Measurements from ENCODE around the gene CCT6A.
"Not testable (repeated sequence)": the region's sequence is repeated elsewhere in the genome, so short reads cannot be mapped to it uniquely, and the experiment has no call there.

CCT6A gene

DNA sequence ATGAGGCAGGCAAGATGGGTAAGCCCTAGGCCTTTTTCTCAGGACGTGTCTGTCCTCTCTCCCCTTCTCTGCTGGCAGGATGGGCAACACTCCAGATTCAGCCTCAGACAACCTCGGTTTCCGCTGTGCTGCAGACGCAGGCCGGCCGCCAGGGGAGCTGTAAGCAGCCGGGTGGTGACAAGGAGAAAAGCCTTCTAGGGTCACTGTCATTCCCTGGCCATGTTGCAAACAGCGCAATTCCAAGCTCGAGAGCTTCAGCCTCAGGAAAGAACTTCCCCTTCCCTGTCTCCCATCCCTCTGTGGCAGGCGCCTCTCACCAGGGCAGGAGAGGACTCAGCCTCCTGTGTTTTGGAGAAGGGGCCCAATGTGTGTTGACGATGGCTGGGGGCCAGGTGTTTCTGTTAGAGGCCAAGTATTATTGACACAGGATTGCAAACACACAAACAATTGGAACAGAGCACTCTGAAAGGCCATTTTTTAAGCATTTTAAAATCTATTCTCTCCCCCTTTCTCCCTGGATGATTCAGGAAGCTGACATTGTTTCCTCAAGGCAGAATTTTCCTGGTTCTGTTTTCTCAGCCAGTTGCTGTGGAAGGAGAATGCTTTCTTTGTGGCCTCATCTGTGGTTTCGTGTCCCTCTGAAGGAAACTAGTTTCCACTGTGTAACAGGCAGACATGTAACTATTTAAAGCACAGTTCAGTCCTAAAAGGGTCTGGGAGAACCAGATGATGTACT lies 28.1 kb downstream of the CCT6A start:
- H3K36me3 ChIP-seq (replicated peaks; ENCODE audit: insufficient read depth, low read length): no peaks in the 10 kb centered on the region
- no peak for TF ChIP-seq CTCF (IDR thresholded peaks at IDR 0.05; ENCODE audit: low read length)
- TF ChIP-seq EZH2phosphoT487 (IDR thresholded peaks at IDR 0.05; ENCODE audit: low read length): no peak
- TF ChIP-seq EZH2 (optimal IDR thresholded peaks at IDR 0.05; ENCODE audit: low read depth, low read length): no peak
- no peak overlapping the region for H2AFZ ChIP-seq (ENCODE audit: low read length)

DNA sequence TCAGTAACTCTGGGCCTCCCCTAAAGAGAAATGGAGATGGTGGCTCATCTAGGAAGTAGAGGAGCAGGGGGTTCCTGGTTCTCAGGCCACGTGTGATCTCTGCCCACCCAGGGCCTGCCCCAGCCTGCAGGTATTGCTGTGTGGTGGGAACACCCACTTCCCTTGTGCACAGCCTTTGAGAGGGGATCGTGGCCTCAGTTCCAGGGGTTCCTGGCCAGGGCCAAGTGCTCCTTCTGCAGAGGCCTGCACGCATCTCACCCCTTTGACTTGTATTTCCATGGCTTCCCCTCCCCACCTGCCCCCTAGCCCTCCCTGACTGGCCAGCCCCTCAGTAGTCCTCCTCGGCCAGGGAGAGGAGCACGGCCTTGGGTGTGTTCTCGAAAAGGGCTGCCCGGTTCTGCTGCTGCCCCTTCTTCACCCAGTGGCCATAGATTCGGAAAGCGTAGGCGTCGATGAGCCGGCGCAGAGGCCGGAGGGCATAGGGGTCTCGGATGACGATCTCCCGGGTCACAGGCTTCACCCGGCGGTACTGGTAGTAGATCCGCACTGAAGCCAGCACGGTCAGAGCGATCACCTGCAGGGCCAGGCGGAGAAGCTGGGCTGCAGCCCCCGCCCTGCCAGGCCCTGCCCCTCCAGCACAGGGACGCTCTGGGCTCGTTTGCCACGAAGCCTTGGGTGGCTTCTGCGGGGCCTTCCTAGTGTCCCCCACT lies 29.3 kb downstream of the CCT6A start:
- not testable (repeated sequence) for H3K79me2 ChIP-seq (ENCODE audit: low read length); H3K27ac ChIP-seq (ENCODE audit: low read length); H3K4me2 ChIP-seq (ENCODE audit: low read depth, low read length); H3F3A ChIP-seq (ENCODE audit: insufficient read depth, low read length); H2AFZ ChIP-seq (ENCODE audit: low read length); H3K4me1 ChIP-seq (ENCODE audit: low read length); H4K20me1 ChIP-seq (ENCODE audit: insufficient read depth, low read length); H3K4me3 ChIP-seq (ENCODE audit: low read length); H3K36me3 ChIP-seq (replicated peaks; ENCODE audit: insufficient read depth, low read length); DNase-seq; H3K27me3 ChIP-seq (replicated peaks; ENCODE audit: insufficient read depth, low read length); H3K9me3 ChIP-seq (replicated peaks; ENCODE audit: insufficient read depth, low read length); H3K9me2 ChIP-seq (replicated peaks; ENCODE audit: insufficient read depth, low read length); H3K9ac ChIP-seq (ENCODE audit: low read length)

More for the DNA sequence above, 28.1 kb downstream of the CCT6A start:
- no peak for DNase-seq
- no peak overlapping the region for H3K27ac ChIP-seq (ENCODE audit: low read length)
- H3K4me2 ChIP-seq (ENCODE audit: low read depth, low read length): no peak overlapping the region
- H3K79me2 ChIP-seq (ENCODE audit: low read length): no peaks in the 10 kb centered on the region
- no peaks in the 10 kb centered on the region for H3K27me3 ChIP-seq (replicated peaks; ENCODE audit: insufficient read depth, low read length)
- H3K9me2 ChIP-seq (replicated peaks; ENCODE audit: insufficient read depth, low read length): no peaks in the 10 kb centered on the region
- no peak overlapping the region for H3K9ac ChIP-seq (ENCODE audit: low read length)
- H3F3A ChIP-seq (ENCODE audit: insufficient read depth, low read length): no peaks in the 10 kb centered on the region
- H3K4me3 ChIP-seq (ENCODE audit: low read length): no peak overlapping the region
- H3K9me3 ChIP-seq (replicated peaks; ENCODE audit: insufficient read depth, low read length): no peaks in the 10 kb centered on the region
- no peaks in the 10 kb centered on the region for H3K4me1 ChIP-seq (ENCODE audit: low read length)
- H4K20me1 ChIP-seq (ENCODE audit: insufficient read depth, low read length): no peaks in the 10 kb centered on the region

- Histone ChIP-seq H4K20me1 (ENCODE audit: insufficient read depth, low read length) (no peaks in the 10 kb centered on the region), H3K36me3 (replicated peaks; ENCODE audit: insufficient read depth, low read length) (no peaks in the 10 kb centered on the region), H3K9me3 (replicated peaks; ENCODE audit: insufficient read depth, low read length) (no peaks in the 10 kb centered on the region), H3K27ac (ENCODE audit: low read length) (no peak overlapping the region), H2AFZ (ENCODE audit: low read length) (no peak overlapping the region), H3K27me3 (replicated peaks; ENCODE audit: insufficient read depth, low read length) (no peaks in the 10 kb centered on the region), H3K4me3 (ENCODE audit: low read length) (no peak overlapping the region), H3K4me1 (ENCODE audit: low read length) (no peaks in the 10 kb centered on the region), H3F3A (ENCODE audit: insufficient read depth, low read length) (no peaks in the 10 kb centered on the region), H3K9me2 (replicated peaks; ENCODE audit: insufficient read depth, low read length) (no peaks in the 10 kb centered on the region), H3K79me2 (ENCODE audit: low read length) (no peaks in the 10 kb centered on the region), H3K4me2 (ENCODE audit: low read depth, low read length) (no peak overlapping the region), H3K9ac (ENCODE audit: low read length) (no peak overlapping the region)
- no peak for TF ChIP-seq CTCF (IDR thresholded peaks at IDR 0.05; ENCODE audit: low read length)
- TF ChIP-seq EZH2 (optimal IDR thresholded peaks at IDR 0.05; ENCODE audit: low read depth, low read length): no peak
- TF ChIP-seq EZH2phosphoT487 (IDR thresholded peaks at IDR 0.05; ENCODE audit: low read length): no peak
- DNase-seq: no peak
Observed at GRCh38 chr7:56081626-56082340, 30.2 kb downstream of the CCT6A start.

Data from MM.1S (cell line).